Measurements from ENCODE around the gene ACOT13. TPM values are rescaled to one million over a fixed set of nuclear protein-coding genes. Genes with fewer than 3 reads are reported as not detected.
"Not testable (repeated sequence)": the region's sequence is repeated elsewhere in the genome, so short reads cannot be mapped to it uniquely, and the experiment has no call there.

ACOT13 gene
- total and polyA plus RNA-seq, 2 donors (not counting 1 experiment from before 2014, with no cell fraction given) = 3.6 to 6.6 TPM

DNA sequence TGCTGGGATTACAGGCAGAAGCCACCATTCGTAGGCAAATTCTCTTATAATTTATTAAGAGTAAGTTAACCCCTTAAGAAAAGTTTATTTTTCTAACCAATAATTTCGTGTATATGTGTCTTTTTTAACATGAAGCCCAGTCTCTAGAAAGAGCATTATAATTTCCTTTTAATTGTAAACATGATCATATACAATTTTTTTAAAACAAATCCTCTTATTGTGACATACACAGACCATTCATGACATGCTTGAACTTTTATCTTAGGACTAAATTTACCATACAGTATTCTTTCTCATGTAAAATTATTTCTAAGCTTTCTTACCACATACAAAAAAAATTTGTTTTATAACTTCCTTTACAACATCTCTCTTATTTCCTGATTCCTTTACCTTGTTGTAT, 6.7 kb downstream of the ACOT13 start:
- Histone ChIP-seq H3K4me1 (ENCODE audit: control insufficient read depth in 2 of 2, insufficient read depth in 2 of 2, low read length in 2 of 2) (no peaks in the 10 kb centered on the region), H4K20me1 (ENCODE audit: control insufficient read depth, insufficient read depth, low read length, poor library complexity, severe bottlenecking) (no peaks in the 10 kb centered on the region), H3K9me3 (ENCODE audit: control extremely low read depth in 1 of 3, control insufficient read depth in 2 of 3, insufficient read depth in 1 of 3, low read length in 2 of 3) (peaks cover 0 to 15% (median 8%) of the 10 kb centered on the region in 3 donors), H2AFZ (ENCODE audit: insufficient read depth, low read depth, low read length, poor library complexity, severe bottlenecking) (no peak overlapping the region), H3K79me2 (ENCODE audit: control insufficient read depth, insufficient read depth, low read length) (no peaks in the 10 kb centered on the region), H3K4me2 (replicated peaks; ENCODE audit: low read depth, low read length, poor library complexity, severe bottlenecking) (no peak overlapping the region), H3K27me3 (replicated peaks in 1 of 4; ENCODE audit: control extremely low read depth in 1 of 4, control insufficient read depth in 3 of 4, insufficient read depth in 4 of 4, low read length in 3 of 4) (no peaks in the 10 kb centered on the region), H3K9ac (ENCODE audit: low read length) (no peak overlapping the region), H3K27ac (ENCODE audit: low read length in 2 of 2) (no peak overlapping the region), H3K36me3 (replicated peaks in 1 of 2; ENCODE audit: control extremely low read depth in 1 of 2, control insufficient read depth in 1 of 2, extremely low read depth in 1 of 2, insufficient read depth in 2 of 2, low read length in 1 of 2) (no peaks in the 10 kb centered on the region), H3K4me3 (ENCODE audit: control extremely low read depth in 1 of 5, extremely low read depth in 1 of 5, insufficient read depth in 1 of 5, low read depth in 2 of 5, low read length in 4 of 5) (no peak overlapping the region)
- intact Hi-C loops (cut with micrococcal nuclease) = no loop called here
- no peak overlapping the region for H3K4me3 Mint-ChIP-seq
- no peaks in the 10 kb centered on the region for H3K27me3 Mint-ChIP-seq
- DNase-seq (no peak), ATAC-seq (ENCODE audit: low read depth) (no peak)
- ChIA-PET CTCF (interaction anchor here (1.0 kb wide), 1 partner anchor 8 kb away, joined by 3 read pairs; no protein-coding TSS in a partner anchor), POLR2A (no interaction called here)
- peaks cover 3% of the 10 kb centered on the region for H3K4me1 Mint-ChIP-seq
- peaks cover 4% of the 10 kb centered on the region for H3K9me3 Mint-ChIP-seq (ENCODE audit: insufficient read depth)
- TF ChIP-seq CTCF (IDR thresholded peaks at IDR 0.05) = no peak
- no peak for TF ChIP-seq EZH2 (IDR thresholded peaks at IDR 0.05; ENCODE audit: borderline replicate concordance, insufficient read depth, low read depth, low read length, poor library complexity, severe bottlenecking)
- H3K27ac Mint-ChIP-seq = no peak overlapping the region
- no CpG with 5 or more reads among the region's 2 CpGs for WGBS (ENCODE audit: insufficient coverage)

- H3K9me3 ChIP-seq (ENCODE audit: control extremely low read depth in 1 of 3, control insufficient read depth in 2 of 3, insufficient read depth in 1 of 3, low read length in 2 of 3); intact Hi-C loops (cut with micrococcal nuclease); H3K4me3 ChIP-seq (ENCODE audit: control extremely low read depth in 1 of 5, extremely low read depth in 1 of 5, insufficient read depth in 1 of 5, low read depth in 2 of 5, low read length in 4 of 5); H3K4me1 Mint-ChIP-seq; H3K9ac ChIP-seq (ENCODE audit: low read length); H3K27me3 Mint-ChIP-seq; CTCF ChIA-PET; H3K27me3 ChIP-seq (replicated peaks in 1 of 4; ENCODE audit: control extremely low read depth in 1 of 4, control insufficient read depth in 3 of 4, insufficient read depth in 4 of 4, low read length in 3 of 4); H2AFZ ChIP-seq (ENCODE audit: insufficient read depth, low read depth, low read length, poor library complexity, severe bottlenecking); H3K4me1 ChIP-seq (ENCODE audit: control insufficient read depth in 2 of 2, insufficient read depth in 2 of 2, low read length in 2 of 2); ATAC-seq (ENCODE audit: low read depth); H3K4me2 ChIP-seq (replicated peaks; ENCODE audit: low read depth, low read length, poor library complexity, severe bottlenecking); H3K4me3 Mint-ChIP-seq; H3K27ac ChIP-seq (ENCODE audit: low read length in 2 of 2); POLR2A ChIA-PET; DNase-seq; H3K9me3 Mint-ChIP-seq (ENCODE audit: insufficient read depth); H3K36me3 ChIP-seq (replicated peaks in 1 of 2; ENCODE audit: control extremely low read depth in 1 of 2, control insufficient read depth in 1 of 2, extremely low read depth in 1 of 2, insufficient read depth in 2 of 2, low read length in 1 of 2); H4K20me1 ChIP-seq (ENCODE audit: control insufficient read depth, insufficient read depth, low read length, poor library complexity, severe bottlenecking); H3K79me2 ChIP-seq (ENCODE audit: control insufficient read depth, insufficient read depth, low read length); H3K27ac Mint-ChIP-seq: not testable (repeated sequence)
- 100% methylated on average over 2 of the region's 11 CpGs for WGBS (ENCODE audit: insufficient coverage)
These were observed 12.0 kb downstream of the ACOT13 start for GRCh38 chr6:24678792-24679352.
